ENCODE results near the gene PHACTR3. TPM values are rescaled to one million over a fixed set of nuclear protein-coding genes. Genes with fewer than 3 reads are reported as not detected.

PHACTR3 gene
- polyA plus RNA-seq, 1 donor (not counting 4 experiments of a cell fraction or from before 2014, with no cell fraction given), result 2.6 TPM

GRCh38 chr20:59584278-59584925 lies 19.9 kb upstream of the PHACTR3 start:
- H3K9ac ChIP-seq (ENCODE audit: control insufficient read depth, extremely low read depth, insufficient read depth, low read length), result no peak overlapping the region
- no peak overlapping the region for H3K4me2 ChIP-seq (ENCODE audit: control insufficient read depth, extremely low read depth, insufficient read depth, low read depth, low read length)
- H3K9me3 ChIP-seq (ENCODE audit: control insufficient read depth, low read depth, low read length), result no peaks in the 10 kb centered on the region
- no peaks in the 10 kb centered on the region for H3K4me1 ChIP-seq (ENCODE audit: control insufficient read depth, extremely low read depth, insufficient read depth, low read length)
- peaks cover 24% of the 10 kb centered on the region for H3K27me3 ChIP-seq (ENCODE audit: control insufficient read depth, extremely low read depth, insufficient read depth, low read length)
- dilution Hi-C loops (cut with MboI; ENCODE audit: extremely low pct_ligation_motif_present, low sequenced_read_pairs), result no loop called here
- H3K79me2 ChIP-seq (ENCODE audit: control insufficient read depth, insufficient read depth, low read length), result no peaks in the 10 kb centered on the region
- no peaks in the 10 kb centered on the region for H4K20me1 ChIP-seq (ENCODE audit: control insufficient read depth, extremely low read depth, insufficient read depth, low read length)
- FAIRE-seq, result no peak
- no peak overlapping the region for H3K4me3 ChIP-seq (ENCODE audit: control insufficient read depth in 2 of 3, extremely low read depth in 1 of 3, insufficient read depth in 2 of 3, low read depth in 1 of 3, low read length in 3 of 3)
- H3K36me3 ChIP-seq (ENCODE audit: control insufficient read depth in 2 of 2, extremely low read depth in 1 of 2, insufficient read depth in 2 of 2, low read length in 2 of 2), result no peaks in the 10 kb centered on the region
- no peak for TF ChIP-seq EZH2 (IDR thresholded peaks at IDR 0.05; ENCODE audit: low read length)
- TF ChIP-seq, protein P1, sequence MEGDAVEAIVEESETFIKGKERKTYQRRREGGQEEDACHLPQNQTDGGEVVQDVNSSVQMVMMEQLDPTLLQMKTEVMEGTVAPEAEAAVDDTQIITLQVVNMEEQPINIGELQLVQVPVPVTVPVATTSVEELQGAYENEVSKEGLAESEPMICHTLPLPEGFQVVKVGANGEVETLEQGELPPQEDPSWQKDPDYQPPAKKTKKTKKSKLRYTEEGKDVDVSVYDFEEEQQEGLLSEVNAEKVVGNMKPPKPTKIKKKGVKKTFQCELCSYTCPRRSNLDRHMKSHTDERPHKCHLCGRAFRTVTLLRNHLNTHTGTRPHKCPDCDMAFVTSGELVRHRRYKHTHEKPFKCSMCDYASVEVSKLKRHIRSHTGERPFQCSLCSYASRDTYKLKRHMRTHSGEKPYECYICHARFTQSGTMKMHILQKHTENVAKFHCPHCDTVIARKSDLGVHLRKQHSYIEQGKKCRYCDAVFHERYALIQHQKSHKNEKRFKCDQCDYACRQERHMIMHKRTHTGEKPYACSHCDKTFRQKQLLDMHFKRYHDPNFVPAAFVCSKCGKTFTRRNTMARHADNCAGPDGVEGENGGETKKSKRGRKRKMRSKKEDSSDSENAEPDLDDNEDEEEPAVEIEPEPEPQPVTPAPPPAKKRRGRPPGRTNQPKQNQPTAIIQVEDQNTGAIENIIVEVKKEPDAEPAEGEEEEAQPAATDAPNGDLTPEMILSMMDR (optimal IDR thresholded peaks at IDR 0.05 in 1 of 3, IDR thresholded peaks at IDR 0.05 in 1 of 3, conservative IDR thresholded peaks at IDR 0.05 in 1 of 3; ENCODE audit: extremely low read depth in 1 of 3, insufficient read depth in 2 of 3, low read length in 3 of 3), result no peak
- no peak overlapping the region for H3K27ac ChIP-seq (ENCODE audit: control insufficient read depth, insufficient read depth, low read length)
- no peak for DNase-seq (ENCODE audit: low read depth, low spot score)
- no peaks in the 10 kb centered on the region for H3K9me1 ChIP-seq (ENCODE audit: control insufficient read depth, extremely low read depth, insufficient read depth, low read length)
- no peak overlapping the region for H2AFZ ChIP-seq (ENCODE audit: control insufficient read depth, low read length)

DNA sequence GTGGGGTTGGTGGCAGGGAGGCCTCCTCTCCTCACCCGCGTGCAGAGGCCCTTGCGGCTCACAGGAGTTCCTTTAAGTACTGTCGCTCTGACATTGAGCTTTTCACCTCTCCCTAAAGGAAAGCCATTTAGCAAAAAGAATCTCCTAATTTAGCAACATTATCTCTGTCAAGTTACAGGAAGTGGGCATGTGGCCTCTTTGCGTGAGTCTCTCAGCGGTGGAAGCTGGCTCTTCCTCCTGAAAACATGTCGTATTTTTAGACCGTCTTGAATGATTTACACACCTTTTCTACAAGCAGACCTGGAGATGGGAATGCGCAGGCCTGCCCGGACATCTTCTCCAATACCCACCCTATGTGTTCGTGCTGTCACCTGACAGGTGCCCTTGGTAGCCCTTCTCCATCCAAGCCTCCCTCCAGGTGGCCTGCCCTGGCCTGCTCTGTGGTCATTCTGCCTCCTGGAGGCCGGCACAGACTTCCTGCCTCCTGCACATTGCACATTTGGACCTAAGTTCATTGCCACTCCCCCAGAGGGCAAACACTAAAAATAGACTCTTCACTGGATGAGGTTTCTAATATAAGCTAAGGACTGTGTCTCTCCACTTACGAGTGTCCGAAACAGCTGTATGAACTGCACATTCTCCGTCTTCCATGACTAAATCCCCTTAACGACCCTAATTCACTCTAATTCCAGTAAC lies 18.5 kb upstream of the PHACTR3 start:
- Histone ChIP-seq H3K4me2 (ENCODE audit: control insufficient read depth, extremely low read depth, insufficient read depth, low read depth, low read length) (no peak overlapping the region), H3K9ac (ENCODE audit: control insufficient read depth, extremely low read depth, insufficient read depth, low read length) (no peak overlapping the region), H3K9me3 (ENCODE audit: control insufficient read depth, low read depth, low read length) (no peaks in the 10 kb centered on the region), H3K27ac (ENCODE audit: control insufficient read depth, insufficient read depth, low read length) (no peak overlapping the region), H3K4me3 (ENCODE audit: control insufficient read depth in 2 of 3, extremely low read depth in 1 of 3, insufficient read depth in 2 of 3, low read depth in 1 of 3, low read length in 3 of 3) (no peak overlapping the region), H4K20me1 (ENCODE audit: control insufficient read depth, extremely low read depth, insufficient read depth, low read length) (no peaks in the 10 kb centered on the region), H3K4me1 (ENCODE audit: control insufficient read depth, extremely low read depth, insufficient read depth, low read length) (no peaks in the 10 kb centered on the region), H2AFZ (ENCODE audit: control insufficient read depth, low read length) (no peak overlapping the region), H3K27me3 (ENCODE audit: control insufficient read depth, extremely low read depth, insufficient read depth, low read length) (peaks cover 19% of the 10 kb centered on the region), H3K36me3 (ENCODE audit: control insufficient read depth in 2 of 2, extremely low read depth in 1 of 2, insufficient read depth in 2 of 2, low read length in 2 of 2) (no peaks in the 10 kb centered on the region), H3K79me2 (ENCODE audit: control insufficient read depth, insufficient read depth, low read length) (no peaks in the 10 kb centered on the region), H3K9me1 (ENCODE audit: control insufficient read depth, extremely low read depth, insufficient read depth, low read length) (no peaks in the 10 kb centered on the region)
- DNase-seq (ENCODE audit: low read depth, low spot score), result no peak
- FAIRE-seq, result no peak
- dilution Hi-C loops (cut with MboI; ENCODE audit: extremely low pct_ligation_motif_present, low sequenced_read_pairs), result no loop called here
- no peak for TF ChIP-seq EZH2 (IDR thresholded peaks at IDR 0.05; ENCODE audit: low read length)
- TF ChIP-seq, protein P1 (optimal IDR thresholded peaks at IDR 0.05 in 1 of 3, IDR thresholded peaks at IDR 0.05 in 1 of 3, conservative IDR thresholded peaks at IDR 0.05 in 1 of 3; ENCODE audit: extremely low read depth in 1 of 3, insufficient read depth in 2 of 3, low read length in 3 of 3), result no peak
